HL-60 (cell line): ENCODE data around the gene ZNF493.

Experiments used
- DNase-seq, 2 experiments: peaks; one replicate each; pipeline ENCODE4 v3.0.0-alpha.2; 2010 to 2020; ENCODE audit warnings: low read depth in 1 of 2, low spot score in 1 of 2
- H3K27ac ChIP-seq: fragments of 250-450 bp; sonication (Bioruptor Pico); replicated peaks from 2 replicates; pipeline ENCODE4 v1.5.1; 2020; ENCODE audit warnings: mild to moderate bottlenecking, moderate library complexity
- H3K27me3 ChIP-seq: fragments of 250-450 bp; sonication (Bioruptor Pico); 2 replicates; pipeline ENCODE4 v1.5.1; 2021; ENCODE audit warnings: mild to moderate bottlenecking, moderate library complexity; ENCODE audit not compliant: insufficient read depth, poor library complexity, severe bottlenecking
- H3K4me3 ChIP-seq: replicated peaks from 2 replicates; pipeline ENCODE4 v1.5.1; 2011; ENCODE audit warnings: mild to moderate bottlenecking, control low read depth, low read length; ENCODE audit not compliant: insufficient read depth
- CTCF ChIP-seq: IDR thresholded peaks from one replicate; pipeline ENCODE4 v1.5.1; 2011; ENCODE audit warnings: low read length, control low read depth, inconsistent platforms; ENCODE audit not compliant: insufficient read depth
- GABPA ChIP-seq: IDR thresholded peaks from 2 replicates; pipeline ENCODE4 v1.6.1; 2012; ENCODE audit warnings: low read depth
- POLR2AphosphoS5 ChIP-seq: IDR thresholded peaks from 2 replicates; pipeline ENCODE4 v1.6.1; 2012; ENCODE audit warnings: low read depth
- SPI1 ChIP-seq: IDR thresholded peaks from 2 replicates; pipeline ENCODE4 v1.6.1; 2012; ENCODE audit warnings: low read depth, mild to moderate bottlenecking, borderline replicate concordance
- TF ChIP-seq, protein P1 (sequence below): IDR thresholded peaks from 2 replicates; pipeline ENCODE4 v1.6.1; 2012; ENCODE audit warnings: low read depth; ENCODE audit not compliant: insufficient replicate concordance

Gene ZNF493

DNA sequence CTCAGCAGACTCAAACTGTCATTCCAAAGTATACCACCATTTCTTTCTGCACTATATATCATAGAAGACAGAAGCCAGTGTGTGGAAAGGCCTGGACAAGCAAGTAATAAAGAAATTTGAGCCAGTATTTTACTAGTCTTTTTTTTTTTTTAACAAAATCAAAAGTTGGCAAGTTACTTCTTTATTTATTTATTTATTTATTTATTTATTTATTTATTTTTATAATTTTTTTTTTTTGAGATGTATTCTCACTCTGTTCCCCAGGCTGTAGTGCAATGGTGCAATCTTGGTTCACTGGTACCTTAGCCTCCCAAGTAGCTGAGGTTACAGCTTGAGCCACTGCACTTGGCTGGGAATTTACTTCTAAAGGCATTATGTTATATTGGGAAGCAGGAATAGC lies 25.3 kb downstream of the ZNF493 start:
- Histone ChIP-seq H3K27ac (no peak overlapping the region), H3K27me3 (no peaks in the 10 kb centered on the region), H3K4me3 (no peak overlapping the region)
- TF ChIP-seq POLR2AphosphoS5 (no peak), CTCF (no peak), GABPA (no peak), SPI1 (no peak)
- TF ChIP-seq, protein P1, sequence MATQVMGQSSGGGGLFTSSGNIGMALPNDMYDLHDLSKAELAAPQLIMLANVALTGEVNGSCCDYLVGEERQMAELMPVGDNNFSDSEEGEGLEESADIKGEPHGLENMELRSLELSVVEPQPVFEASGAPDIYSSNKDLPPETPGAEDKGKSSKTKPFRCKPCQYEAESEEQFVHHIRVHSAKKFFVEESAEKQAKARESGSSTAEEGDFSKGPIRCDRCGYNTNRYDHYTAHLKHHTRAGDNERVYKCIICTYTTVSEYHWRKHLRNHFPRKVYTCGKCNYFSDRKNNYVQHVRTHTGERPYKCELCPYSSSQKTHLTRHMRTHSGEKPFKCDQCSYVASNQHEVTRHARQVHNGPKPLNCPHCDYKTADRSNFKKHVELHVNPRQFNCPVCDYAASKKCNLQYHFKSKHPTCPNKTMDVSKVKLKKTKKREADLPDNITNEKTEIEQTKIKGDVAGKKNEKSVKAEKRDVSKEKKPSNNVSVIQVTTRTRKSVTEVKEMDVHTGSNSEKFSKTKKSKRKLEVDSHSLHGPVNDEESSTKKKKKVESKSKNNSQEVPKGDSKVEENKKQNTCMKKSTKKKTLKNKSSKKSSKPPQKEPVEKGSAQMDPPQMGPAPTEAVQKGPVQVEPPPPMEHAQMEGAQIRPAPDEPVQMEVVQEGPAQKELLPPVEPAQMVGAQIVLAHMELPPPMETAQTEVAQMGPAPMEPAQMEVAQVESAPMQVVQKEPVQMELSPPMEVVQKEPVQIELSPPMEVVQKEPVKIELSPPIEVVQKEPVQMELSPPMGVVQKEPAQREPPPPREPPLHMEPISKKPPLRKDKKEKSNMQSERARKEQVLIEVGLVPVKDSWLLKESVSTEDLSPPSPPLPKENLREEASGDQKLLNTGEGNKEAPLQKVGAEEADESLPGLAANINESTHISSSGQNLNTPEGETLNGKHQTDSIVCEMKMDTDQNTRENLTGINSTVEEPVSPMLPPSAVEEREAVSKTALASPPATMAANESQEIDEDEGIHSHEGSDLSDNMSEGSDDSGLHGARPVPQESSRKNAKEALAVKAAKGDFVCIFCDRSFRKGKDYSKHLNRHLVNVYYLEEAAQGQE = no peak
- DNase-seq = no peak

DNA sequence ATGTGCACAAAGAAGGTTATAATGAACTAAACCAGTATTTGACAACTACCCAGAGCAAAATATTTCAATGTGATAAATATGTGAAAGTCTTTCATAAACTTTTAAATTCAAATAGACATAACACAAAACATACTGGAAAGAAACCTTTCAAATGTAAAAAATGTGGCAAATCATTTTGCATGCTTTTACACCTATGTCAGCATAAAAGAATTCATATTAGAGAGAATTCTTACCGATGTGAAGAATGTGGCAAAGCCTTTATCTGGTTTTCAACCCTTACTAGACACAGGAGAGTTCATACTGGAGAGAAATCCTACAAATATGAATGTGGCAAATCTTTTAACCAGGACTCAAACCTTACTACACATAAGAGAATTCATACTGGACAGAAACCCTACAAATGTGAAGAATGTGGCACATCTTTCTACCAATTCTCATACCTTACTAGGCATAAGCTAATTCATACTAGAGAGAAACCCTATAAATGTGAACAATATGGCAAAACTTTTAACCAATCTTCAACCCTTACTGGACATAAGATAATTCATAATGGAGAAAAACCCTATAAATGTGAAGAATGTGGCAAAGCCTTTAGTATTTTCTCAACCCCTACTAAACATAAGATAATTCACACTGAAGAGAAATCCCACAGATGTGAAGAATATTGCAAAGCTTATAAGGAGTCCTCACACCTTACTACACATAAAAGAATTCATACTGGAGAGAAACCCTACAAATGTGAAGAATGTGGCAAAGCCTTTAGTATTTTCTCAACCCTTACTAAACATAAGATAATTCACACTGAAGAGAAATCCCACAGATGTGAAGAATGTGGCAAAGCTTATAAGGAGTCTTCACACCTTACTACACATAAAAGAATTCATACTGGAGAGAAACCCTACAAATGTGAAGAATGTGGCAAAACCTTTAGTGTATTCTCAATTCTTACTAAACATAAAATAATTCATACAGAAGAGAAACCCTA lies 26.4 kb downstream of the ZNF493 start:
- TF ChIP-seq, protein P1 = no peak
- TF ChIP-seq POLR2AphosphoS5 (no peak), SPI1 (no peak), GABPA (no peak), CTCF (no peak)
- Histone ChIP-seq H3K4me3 (no peak overlapping the region), H3K27me3 (no peaks in the 10 kb centered on the region), H3K27ac (no peak overlapping the region)
- no peak for DNase-seq

DNA sequence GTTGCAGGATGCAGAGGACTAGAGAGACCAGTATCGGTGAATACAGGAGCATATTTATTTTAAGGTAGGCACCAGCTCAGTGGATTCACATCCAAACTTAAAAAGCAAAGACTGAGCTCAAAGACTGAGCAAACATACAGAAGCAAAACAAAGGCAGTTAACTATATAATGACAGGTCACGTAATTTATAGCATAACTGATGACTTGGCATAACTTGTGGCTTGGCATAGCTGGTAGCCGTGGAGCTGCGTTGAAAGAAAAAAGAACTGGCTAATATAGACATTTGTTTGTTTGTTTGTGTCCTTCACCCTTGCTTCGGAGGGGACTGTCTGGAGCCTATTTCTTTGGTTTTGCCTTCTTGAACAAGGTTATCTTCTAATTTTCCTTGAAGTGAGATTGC lies 33.7 kb downstream of the ZNF493 start:
- no peak overlapping the region for H3K4me3 ChIP-seq
- TF ChIP-seq SPI1 (no peak), CTCF (no peak), GABPA (no peak), POLR2AphosphoS5 (no peak)
- TF ChIP-seq, protein P1 = no peak
- H3K27me3 ChIP-seq = no peaks in the 10 kb centered on the region
- no peak overlapping the region for H3K27ac ChIP-seq
- DNase-seq = no peak
